DMS 273 (cell line): ENCODE measurements around the gene LIMCH1.

ENCODE experiments used
- DNase-seq: peaks from one replicate; lab custom pipeline; 2025; ENCODE audit not compliant: unreplicated experiment; lab: John Stamatoyannopoulos, UW

Gene LIMCH1

DNA sequence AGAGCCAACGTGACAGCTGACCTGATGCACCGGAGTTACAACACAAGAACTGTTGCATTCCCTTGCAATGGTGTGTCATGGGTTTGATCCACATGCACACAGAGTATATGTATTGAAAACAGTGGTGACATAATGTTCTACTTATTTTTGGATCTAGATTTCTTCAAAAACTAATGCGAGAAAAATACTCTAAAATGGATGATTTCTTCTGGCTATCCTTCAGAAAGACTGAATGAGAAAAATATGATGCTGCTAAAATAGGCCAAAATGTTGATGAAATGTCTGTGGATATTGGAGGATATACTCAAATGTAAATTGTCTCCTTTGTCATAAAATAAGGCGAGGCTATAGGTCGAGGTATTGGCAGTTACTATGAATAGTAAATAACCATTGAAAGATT, 30.4 kb downstream of the LIMCH1 start:
- no peak for DNase-seq

DNA sequence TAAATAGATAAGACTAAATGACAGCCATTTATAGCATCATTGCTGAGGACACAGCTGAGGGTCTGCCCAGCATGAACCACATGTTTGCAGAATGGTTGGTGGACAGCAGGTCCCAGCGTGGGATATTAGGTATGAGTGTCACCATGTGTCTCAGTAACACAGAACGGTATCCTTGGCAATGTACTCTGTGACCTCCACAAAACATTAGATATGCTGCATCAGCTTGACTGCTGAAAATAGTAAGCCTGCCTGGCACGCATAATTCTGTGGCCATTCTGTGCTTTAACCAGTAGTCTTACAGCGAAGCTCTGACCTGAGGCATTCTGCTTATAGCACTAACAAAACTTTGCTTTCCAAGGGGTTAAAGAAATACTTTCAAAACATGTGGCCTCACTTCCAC, 32.0 kb downstream of the LIMCH1 start:
- peak; percentile 43 for DNase-seq

DNA sequence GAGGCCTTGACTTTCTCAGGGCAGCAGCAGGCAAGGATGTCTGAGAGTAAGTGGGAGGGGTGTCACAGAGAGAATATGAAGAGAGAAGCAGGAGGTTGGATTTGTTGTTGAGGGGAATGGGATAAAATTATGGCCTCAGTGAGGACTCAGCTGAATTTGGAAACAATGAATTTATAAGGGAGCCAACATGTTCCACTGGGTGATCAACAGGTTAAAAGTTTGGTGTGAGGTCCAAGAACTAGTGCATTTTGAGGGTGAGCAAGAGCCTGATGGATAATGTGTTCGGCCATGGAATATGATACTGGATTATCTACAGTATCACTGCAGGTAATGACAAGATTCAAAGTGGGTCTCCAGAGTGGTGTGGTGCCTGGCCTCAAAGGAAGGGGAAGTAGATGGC, 33.5 kb downstream of the LIMCH1 start:
- DNase-seq = no peak

DNA sequence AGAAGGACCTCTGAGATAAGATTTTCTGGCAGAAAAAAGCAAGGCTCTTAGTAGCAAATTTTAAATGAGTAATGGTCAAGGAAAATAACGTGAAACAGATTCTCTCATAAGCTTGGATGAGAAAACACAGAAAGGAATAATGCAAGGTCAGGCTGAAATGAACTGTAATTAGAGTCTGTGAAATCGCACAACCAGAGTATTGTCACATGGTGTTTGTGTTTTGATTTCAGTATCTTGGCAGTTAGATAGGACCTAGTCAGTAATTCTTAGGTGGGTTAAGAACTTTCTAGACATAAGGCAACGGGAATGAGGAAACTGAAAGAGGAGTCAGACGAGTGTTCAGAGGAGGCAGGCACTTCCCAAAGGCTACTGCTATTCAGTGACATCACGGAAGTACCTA, 34.6 kb downstream of the LIMCH1 start:
- no peak for DNase-seq

DNA sequence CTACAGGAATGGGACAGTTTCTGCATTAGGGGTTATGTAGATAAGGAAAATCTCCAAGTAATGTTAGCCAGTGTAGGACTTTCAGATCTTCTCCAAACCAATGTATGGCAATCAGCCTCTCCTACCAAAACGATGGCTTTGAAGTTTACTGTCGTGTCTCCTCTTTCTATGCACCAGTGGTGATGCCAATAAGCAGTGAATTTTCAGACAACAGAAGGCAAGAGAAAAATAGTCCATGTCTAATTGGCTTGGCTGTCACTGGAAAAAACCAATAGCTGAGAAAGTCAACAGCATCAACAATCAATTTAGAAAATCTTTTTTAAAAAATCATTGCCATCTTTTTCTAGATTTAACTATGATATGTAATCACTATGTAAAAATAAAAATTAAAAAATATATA, 35.0 kb downstream of the LIMCH1 start:
- DNase-seq = no peak

DNA sequence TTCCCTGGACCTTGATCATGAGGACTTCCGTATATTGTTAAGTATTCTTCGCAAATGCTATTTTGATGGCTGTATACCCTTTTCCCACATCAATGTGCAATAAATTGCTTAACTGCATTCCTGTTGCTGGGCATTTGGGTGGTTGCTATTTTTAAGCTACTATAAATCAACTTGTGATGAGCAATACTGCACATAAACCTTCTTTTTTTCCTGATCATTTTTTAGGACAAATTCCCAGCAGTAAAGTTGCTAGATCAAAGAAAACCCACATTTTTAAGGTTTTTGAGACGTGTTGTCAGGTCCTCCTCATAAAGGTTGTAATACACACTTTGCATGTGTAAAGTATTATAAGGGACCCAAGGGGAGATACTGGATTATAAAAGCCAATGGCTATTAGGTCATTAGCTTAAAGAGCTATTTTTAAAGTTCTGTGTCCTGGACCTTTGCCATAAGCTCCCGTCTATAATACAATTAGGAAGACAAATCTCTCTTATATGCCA, 35.6 kb downstream of the LIMCH1 start:
- DNase-seq = peak; percentile 64

DNA sequence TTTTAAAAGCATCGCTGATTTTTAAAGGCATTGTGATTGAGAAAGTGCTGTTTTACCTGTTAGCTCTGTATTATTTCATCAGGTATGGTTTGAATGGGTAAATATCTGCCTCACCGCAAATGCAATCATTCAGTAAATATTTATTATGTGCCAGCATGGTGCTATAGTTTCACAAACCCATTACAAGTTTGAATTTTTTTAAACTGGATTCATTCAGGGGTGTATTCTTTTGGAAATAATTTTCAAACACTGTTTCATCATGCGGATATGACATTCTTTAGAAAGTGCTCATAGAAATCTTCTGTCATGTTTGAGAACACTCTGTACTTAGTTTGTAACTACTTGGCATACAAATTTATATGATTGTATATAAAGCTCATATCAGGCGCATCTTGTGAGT, 37.2 kb downstream of the LIMCH1 start:
- no peak for DNase-seq

DNA sequence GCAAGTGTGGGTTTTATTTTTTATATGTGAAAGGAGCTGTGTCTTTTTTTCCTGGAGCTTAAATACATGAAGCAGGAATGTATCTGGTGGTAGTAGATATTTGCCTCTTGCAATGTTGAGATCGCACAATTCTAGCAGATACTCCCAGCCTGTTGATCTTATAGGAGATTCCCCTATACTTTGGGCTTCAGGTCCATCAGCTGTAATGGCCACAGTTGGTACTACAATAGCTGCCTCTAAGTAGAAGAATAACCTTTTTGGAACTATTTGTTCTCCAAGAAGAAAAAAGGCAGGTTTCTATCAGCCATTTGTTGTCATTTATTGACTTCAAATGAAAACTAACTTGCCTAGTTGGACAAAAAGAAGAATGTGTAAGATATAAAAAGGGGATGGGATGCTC, 37.7 kb downstream of the LIMCH1 start:
- no peak for DNase-seq

DNA sequence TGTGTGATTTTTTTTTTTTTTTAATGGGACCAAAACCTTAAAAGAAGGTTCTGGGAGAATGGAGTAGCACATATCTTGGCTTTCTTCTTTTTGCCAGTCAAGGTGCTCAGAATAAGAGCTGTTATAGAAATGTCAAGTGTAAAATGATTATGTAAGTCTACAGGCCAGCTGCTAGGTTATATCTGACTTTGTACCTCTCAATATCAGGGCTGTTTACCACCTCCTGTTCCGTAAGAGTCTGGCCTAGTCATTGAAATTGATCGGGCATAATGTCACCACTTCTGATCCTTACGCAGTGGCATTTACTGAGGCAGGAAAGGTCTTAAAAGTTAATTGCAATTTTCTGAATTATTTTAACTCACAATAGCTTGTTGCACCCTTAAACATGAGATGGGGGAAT, 41.1 kb downstream of the LIMCH1 start:
- peak; percentile 27 for DNase-seq

DNA sequence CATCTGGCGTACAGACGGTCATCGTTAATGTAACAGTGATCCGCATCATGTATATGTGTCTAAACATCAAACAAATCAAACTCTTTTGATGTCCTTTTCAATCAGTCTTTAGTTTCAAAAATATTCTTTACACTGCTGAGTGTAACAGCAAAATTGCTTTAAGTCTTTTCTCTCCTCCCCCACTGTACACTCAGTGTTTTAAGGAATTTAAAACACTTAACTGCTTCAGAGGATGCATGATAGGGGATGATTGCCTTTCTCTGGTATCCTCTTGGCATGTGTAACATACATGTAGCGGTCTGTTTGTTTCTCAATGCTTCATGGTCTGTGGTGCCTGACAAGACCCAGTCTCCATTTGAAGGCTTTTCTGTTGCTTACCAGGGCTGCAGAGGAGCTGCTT, 41.6 kb downstream of the LIMCH1 start:
- peak; percentile 14 for DNase-seq

DNA sequence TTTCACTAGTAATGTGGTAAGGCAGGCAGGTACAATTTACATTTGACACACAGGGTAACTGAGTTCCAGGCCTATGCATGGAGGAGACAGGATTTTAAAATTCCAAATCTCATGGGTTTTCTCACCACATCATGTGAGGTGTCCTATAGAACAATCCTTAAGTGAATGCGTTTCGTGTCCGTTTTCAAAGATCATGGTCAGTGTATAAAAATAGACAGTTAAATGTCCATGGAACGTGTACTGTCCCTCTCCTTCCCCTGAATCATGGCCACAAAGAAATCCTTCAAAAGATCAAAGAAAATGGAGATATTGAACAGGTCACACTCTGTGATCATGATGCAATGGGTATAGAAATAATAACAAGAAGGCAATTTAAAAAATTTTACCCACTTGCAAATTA, 42.0 kb downstream of the LIMCH1 start:
- no peak for DNase-seq

DNA sequence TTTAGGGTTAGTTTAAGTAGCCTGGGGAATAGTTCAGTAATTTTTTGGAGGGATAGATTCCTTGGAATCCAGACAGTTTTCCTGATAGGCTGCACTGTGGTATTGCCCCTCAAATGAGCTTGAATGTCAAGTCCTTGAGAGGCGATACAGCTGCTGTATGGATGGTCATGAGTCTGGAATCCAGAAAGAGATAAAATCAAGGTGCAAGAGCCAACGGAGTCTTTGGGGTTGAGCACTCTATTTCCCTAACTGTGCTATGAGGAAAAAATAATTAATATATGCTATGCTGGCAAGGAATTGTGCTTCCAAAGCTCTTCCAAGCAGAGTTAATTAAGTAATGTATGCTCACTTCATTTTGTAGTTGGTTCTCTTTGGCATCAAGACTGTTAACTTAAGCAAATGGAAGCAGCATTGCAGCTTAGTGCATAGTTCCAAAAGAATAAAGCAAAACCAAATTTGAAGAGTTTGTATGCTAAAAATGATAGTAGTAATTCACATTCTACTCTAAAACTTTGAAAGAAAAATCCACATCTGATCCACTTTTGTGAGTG, 48.8 kb downstream of the LIMCH1 start:
- DNase-seq = no peak

DNA sequence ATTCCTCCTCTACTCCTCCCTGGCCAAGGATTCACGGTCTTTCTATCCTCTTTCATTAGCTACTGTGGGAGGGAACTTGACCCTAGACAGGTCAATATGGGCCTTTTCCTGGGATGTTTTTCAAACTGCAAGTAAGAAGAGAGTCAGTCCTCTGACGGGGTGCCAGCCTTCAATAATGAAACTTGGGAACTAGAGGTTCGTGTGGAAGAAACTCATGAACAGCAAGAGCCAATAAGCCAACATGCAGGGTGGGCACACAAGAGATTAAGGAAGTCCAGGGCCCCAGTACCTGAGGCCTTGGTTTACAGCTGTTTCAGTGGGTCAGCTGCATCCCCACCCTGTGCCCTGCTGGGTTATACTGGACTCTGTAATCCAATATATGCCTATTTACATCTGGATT, 49.3 kb downstream of the LIMCH1 start:
- no peak for DNase-seq

DNA sequence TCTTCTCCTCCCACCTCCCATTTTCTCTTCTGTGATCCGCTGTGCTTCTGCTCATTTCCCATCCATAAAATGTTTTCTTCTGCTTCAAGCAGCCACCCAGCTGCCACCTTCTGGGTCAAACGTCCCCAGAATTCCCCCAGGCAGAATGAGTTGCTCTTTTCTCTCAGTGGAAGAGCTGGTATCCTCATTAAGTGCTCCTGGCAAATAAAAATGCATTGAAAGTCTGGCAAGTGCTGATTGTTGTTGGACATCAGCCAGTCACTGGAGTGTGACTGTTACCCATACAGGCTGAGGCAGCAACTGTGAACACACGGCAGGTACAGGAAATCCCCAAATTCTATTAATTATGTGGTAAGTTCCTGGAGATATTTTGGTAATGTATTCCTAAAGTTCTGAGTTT, 52.6 kb downstream of the LIMCH1 start:
- peak; percentile 68 for DNase-seq

DNA sequence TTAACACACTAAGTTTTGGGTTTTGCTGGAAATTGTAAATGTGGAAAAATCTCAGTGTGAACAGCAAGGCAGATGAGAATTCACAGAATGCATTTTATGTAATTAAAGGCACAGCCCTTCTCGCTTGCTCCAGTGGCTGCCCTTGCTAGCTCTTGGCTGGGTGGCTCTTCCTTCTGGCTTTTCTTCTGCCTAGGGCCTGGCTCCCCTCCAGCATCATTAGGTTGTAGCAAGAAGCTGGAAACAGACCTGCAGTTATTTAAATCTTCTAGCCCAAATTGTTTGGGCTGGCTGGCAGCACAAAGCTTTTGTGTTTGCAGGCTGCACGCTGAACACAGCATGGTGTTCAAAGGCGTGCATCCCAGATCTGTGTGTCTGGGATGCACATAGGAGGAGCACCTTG, 56.5 kb downstream of the LIMCH1 start:
- peak; percentile 36 for DNase-seq

DNA sequence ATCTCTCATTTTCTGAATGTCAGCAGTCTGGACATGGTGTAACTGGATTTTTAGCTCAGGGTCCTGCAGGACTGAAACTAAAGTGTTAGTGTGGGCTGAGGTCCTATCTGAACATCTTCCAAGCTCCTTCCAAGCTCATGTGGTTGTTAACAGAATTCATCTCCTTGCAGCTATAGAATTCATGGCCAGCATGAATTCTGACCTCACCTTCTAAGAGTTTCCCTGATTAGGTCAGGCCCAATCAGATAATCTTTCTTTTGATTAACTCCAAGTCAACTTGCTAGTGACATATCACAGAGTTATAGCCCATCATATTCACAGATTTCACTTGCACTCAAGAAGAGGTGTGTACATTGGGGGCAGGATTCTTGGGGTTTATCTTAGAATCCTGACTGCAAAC, 59.5 kb downstream of the LIMCH1 start:
- DNase-seq = no peak

DNA sequence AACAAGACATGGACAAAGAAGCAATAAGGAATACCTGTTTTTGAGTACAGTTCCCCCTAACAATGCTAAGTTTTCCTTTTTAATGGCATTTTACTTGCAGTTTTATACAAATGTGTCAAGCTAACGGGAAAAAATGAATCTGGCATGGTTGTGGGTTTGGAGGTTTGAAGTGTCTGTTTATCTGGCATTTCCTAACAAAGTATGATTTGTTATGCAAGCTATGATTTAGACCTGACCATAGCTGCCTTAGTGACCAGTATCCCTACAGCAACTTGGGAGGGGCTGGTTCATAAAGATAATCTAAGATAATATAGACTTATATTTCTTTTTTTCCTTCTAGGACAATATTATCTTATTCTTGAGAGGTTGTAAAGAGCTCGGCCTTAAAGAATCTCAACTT, 60.6 kb downstream of the LIMCH1 start:
- DNase-seq = no peak

DNA sequence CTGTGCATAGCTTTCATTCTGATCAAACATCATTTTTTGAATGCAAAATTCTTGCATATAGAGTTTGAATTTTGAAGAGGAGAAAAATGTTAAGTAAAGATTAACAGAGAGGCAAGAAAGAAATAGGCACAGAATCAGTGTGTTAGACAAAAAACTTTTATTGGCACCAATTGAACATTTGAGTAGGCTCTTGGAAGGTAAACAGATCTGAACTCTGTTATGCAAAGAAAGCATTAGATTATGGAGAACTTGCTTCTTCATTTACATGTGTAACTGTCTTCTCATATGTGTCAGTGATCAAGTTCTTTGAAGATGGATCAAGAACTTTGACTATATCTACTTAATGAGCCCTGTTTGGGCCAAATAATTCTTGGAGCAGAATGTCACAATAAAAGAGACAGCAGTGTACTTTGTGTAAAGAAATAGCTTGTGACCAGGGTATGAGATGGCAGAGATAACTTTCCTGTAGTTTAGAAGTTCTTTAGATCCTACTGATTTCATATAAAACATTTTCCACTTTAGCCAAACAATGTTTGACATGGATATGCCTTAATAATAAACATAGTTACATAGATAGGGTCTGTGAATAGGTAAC, 61.3 kb downstream of the LIMCH1 start:
- DNase-seq = no peak

DNA sequence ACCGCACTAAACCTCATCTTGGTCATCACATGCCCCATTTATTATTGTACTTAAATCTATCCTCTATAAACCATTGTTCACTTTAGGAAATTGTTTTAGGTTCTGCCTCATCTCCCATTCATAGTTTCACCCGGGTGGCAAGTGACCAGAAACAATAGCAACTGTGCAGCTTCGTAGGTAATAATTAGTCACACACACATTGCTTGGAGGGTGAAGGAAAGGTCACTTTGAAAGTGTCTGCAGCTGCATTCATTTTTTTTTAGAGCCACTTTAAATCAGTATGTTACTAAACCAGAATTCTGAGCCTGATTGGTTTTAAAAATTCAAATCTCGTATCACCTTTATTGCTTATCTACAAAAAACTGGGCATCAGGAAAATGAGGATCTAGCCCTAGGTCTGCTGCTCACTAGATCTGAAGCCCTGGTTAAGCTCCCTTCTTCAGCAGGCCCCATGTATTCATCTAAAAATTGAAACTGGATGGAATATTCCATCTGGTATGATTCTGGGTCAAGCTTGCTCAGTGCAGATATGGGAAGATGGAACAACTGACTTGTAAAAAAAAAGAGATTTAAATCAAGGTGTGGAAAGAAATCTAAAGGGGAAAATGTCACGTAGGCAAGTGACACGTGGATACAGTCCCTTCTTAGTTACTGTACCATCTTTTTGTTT, 62.4 kb downstream of the LIMCH1 start:
- DNase-seq = no peak

DNA sequence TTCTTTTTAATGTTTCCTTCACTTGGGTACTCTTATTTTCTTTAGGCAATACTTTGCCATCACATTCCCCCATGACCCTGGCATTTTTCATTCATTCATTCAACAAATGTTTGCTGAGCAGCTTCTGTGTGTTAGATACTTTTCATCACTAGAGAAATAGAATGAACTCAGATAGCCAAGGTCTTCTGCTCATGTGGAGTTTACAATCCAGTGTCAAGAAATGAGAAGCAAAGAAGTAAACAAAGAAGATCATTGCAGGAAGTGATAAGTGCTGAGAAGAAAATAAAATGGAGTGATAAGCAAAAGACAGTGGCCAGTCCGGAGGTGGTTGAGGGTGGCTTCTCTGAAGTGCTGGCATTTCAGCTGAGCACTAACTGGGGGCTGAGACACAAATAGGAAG, 63.1 kb downstream of the LIMCH1 start:
- no peak for DNase-seq

DNA sequence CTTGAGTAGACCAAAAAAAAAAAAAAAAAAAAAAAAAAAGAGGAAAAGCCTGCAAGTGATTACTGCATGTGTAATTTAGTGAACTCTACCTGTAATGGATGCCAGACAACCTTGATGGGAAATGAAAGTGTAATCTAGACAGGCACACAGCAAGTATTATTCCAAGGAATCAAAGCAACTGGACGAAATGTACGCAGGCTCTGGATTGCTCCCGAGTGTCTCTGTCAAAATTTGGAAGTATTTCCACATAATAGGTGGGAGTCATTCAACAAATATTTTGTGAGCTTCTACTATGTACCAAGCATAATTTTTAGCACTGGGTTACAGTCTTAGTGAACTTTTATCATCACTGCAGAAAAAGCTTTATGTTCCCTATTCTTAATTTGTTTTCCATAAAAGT, 64.2 kb downstream of the LIMCH1 start:
- DNase-seq = no peak

DNA sequence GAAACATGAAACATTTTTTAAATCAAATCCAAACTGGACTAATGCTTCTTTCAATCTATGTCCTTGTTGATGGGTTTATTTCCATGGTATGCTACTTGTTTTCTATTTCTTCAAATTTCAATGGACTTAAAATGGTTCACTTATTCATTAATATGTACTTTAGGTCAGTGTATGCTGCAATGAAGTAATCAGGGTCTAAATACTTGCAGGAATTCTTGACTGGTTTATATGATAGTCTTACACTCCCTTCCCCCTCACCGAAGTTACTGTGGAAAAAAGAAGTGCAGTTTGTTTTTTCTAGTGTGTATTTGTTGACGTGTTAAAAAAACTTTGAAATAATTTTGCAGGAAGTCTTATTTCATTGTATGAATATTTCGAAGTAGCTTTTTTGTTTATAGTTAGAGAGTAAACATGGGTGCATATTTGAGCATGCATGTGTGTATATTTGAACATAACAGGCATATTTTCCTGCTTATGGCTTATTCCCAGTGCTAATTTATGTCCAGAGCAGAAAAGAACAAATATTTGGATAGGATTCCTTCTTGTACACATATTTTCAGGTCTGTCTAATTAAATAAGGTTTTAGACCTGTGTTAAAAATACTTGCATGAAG, 65.0 kb downstream of the LIMCH1 start:
- DNase-seq = no peak
